Ectodermal cell (in vitro differentiated cells): ENCODE measurements around the gene MAST2.

Experiments
- H3K27ac ChIP-seq: 2 replicates; pipeline ENCODE4 v1.7.0; 2013; ENCODE audit warnings: mild to moderate bottlenecking, low read depth, low read length; ENCODE audit not compliant: insufficient read depth, poor library complexity, severe bottlenecking
- H3K27me3 ChIP-seq: 2 replicates; pipeline ENCODE4 v1.7.0; 2013; ENCODE audit warnings: mild to moderate bottlenecking, low read length; ENCODE audit not compliant: insufficient read depth, control insufficient read depth, poor library complexity, severe bottlenecking
- H3K36me3 ChIP-seq: one replicate; pipeline ENCODE4 v1.7.0; 2013; ENCODE audit warnings: low read length; ENCODE audit not compliant: control insufficient read depth, insufficient read depth
- H3K4me1 ChIP-seq: one replicate; pipeline ENCODE4 v1.7.0; 2013; ENCODE audit warnings: low read length; ENCODE audit not compliant: control insufficient read depth, insufficient read depth
- H3K4me3 ChIP-seq: 2 replicates; pipeline ENCODE4 v1.7.0; 2013; ENCODE audit warnings: low read depth, low read length, control low read depth; ENCODE audit not compliant: insufficient read depth
- H3K9me3 ChIP-seq: 2 replicates; pipeline ENCODE4 v1.7.0; 2013; ENCODE audit warnings: mild to moderate bottlenecking, low read length, moderate library complexity; ENCODE audit not compliant: control insufficient read depth
- WGBS, 2 experiments: methylation state at CpG; one replicate each; pipeline ENCODE4 v1.1.7; 2013; ENCODE audit warnings: missing lambda C conversion rate in 2 of 2; 5-methylcytosine and 5-hydroxymethylcytosine counted together

Gene MAST2

GRCh38 chr1:46030876-46031660 is 227.7 kb downstream of the MAST2 start:
- peaks cover 6% of the 10 kb centered on the region for H3K36me3 ChIP-seq
- WGBS, 2 experiments = 95 to 96% methylated on average over 26 of the region's 26 CpGs
- H3K4me1 ChIP-seq = no peaks in the 10 kb centered on the region
- H3K27ac ChIP-seq = no peak overlapping the region
- no peaks in the 10 kb centered on the region for H3K27me3 ChIP-seq
- H3K9me3 ChIP-seq = no peaks in the 10 kb centered on the region
- H3K4me3 ChIP-seq = no peak overlapping the region

- 92 to 93% methylated on average over 27 of the region's 27 CpGs for WGBS, 2 experiments
- H3K36me3 ChIP-seq = peaks cover 6% of the 10 kb centered on the region
- no peaks in the 10 kb centered on the region for H3K9me3 ChIP-seq
- no peak overlapping the region for H3K27ac ChIP-seq
- H3K4me3 ChIP-seq = no peak overlapping the region
- H3K4me1 ChIP-seq = no peaks in the 10 kb centered on the region
- no peaks in the 10 kb centered on the region for H3K27me3 ChIP-seq
Observed at GRCh38 chr1:46034601-46035516, 231.4 kb downstream of the MAST2 start.

- H3K9me3 ChIP-seq = no peaks in the 10 kb centered on the region
- no peak overlapping the region for H3K27ac ChIP-seq
- H3K36me3 ChIP-seq = peaks cover 2% of the 10 kb centered on the region
- no peaks in the 10 kb centered on the region for H3K4me1 ChIP-seq
- no peak overlapping the region for H3K4me3 ChIP-seq
- WGBS, 2 experiments = 55 to 57% methylated on average over 11 of the region's 11 CpGs
- H3K27me3 ChIP-seq = no peaks in the 10 kb centered on the region
Observed at GRCh38 chr1:46036894-46037839, 233.8 kb downstream of the MAST2 start.

GRCh38 chr1:46039571-46040052 is 236.2 kb downstream of the MAST2 start:
- Histone ChIP-seq H3K9me3 (no peaks in the 10 kb centered on the region), H3K4me1 (no peaks in the 10 kb centered on the region), H3K27me3 (no peaks in the 10 kb centered on the region), H3K4me3 (no peak overlapping the region), H3K36me3 (peaks cover 20% of the 10 kb centered on the region), H3K27ac (no peak overlapping the region)
- 96 to 97% methylated on average over 4 of the region's 4 CpGs for WGBS, 2 experiments

- H3K36me3 ChIP-seq = peaks cover 24% of the 10 kb centered on the region
Observed at GRCh38 chr1:46041551-46041950, 238.1 kb downstream of the MAST2 start.

GRCh38 chr1:46041974-46042373 is 238.6 kb downstream of the MAST2 start:
- Histone ChIP-seq H3K36me3 (peaks cover 24% of the 10 kb centered on the region), H3K27ac (no peak overlapping the region), H3K27me3 (no peaks in the 10 kb centered on the region), H3K9me3 (no peaks in the 10 kb centered on the region), H3K4me1 (no peaks in the 10 kb centered on the region), H3K4me3 (no peak overlapping the region)

More at GRCh38 chr1:46041551-46041950, 238.1 kb downstream of the MAST2 start:
- no peak overlapping the region for H3K27ac ChIP-seq
- no peak overlapping the region for H3K4me3 ChIP-seq
- WGBS, 2 experiments = 97 to 99% methylated on average over 2 of the region's 2 CpGs
- H3K9me3 ChIP-seq = no peaks in the 10 kb centered on the region
- no peaks in the 10 kb centered on the region for H3K27me3 ChIP-seq
- H3K4me1 ChIP-seq = no peaks in the 10 kb centered on the region

- Histone ChIP-seq H3K27ac (no peak overlapping the region), H3K4me3 (no peak overlapping the region), H3K4me1 (no peaks in the 10 kb centered on the region), H3K9me3 (no peaks in the 10 kb centered on the region), H3K27me3 (no peaks in the 10 kb centered on the region), H3K36me3 (peaks cover 24% of the 10 kb centered on the region)
- WGBS, 2 experiments = 72 to 75% methylated on average over 11 of the region's 11 CpGs
Observed at GRCh38 chr1:46043458-46044017, 240.1 kb downstream of the MAST2 start.

- Histone ChIP-seq H3K27ac (no peak overlapping the region), H3K4me1 (no peaks in the 10 kb centered on the region), H3K9me3 (no peaks in the 10 kb centered on the region), H3K4me3 (no peak overlapping the region), H3K27me3 (no peaks in the 10 kb centered on the region), H3K36me3 (peaks cover 24% of the 10 kb centered on the region)
- 86 to 93% methylated on average over 5 of the region's 5 CpGs for WGBS, 2 experiments
Observed at GRCh38 chr1:46044116-46044515, 240.7 kb downstream of the MAST2 start.

- Histone ChIP-seq H3K27ac (no peak overlapping the region), H3K9me3 (no peaks in the 10 kb centered on the region)
- 92 to 97% methylated on average over 2 of the region's 2 CpGs for WGBS, 2 experiments
Observed at GRCh38 chr1:46053734-46054133, 250.3 kb downstream of the MAST2 start.

More at GRCh38 chr1:46053734-46054133, 250.3 kb downstream of the MAST2 start:
- Histone ChIP-seq H3K4me1 (no peaks in the 10 kb centered on the region), H3K27me3 (no peaks in the 10 kb centered on the region), H3K4me3 (no peak overlapping the region), H3K36me3 (peaks cover 33% of the 10 kb centered on the region)
